PFSK-1 (cell line): Measurements from ENCODE around the gene PRRT2.

Source experiments
- FOXP2 ChIP-seq: optimal IDR thresholded peaks from 2 replicates; pipeline ENCODE3; 2011; ENCODE audit warnings: borderline replicate concordance, control low read depth, inconsistent platforms; ENCODE audit not compliant: insufficient read depth; ENCODE audit errors: extremely low read length, extremely low read depth
- POLR2AphosphoS5 ChIP-seq: IDR thresholded peaks from 2 replicates; pipeline ENCODE4 v1.6.1; 2012; ENCODE audit warnings: low read depth, mild to moderate bottlenecking, control low read depth, low read length, moderate library complexity
- REST ChIP-seq, 2 experiments: IDR thresholded peaks; 2 replicates each; pipeline versions ENCODE4 v1.6.1 to v1.8.0; 2011 to 2012; ENCODE audit warnings: low read depth in 2 of 2, low read length in 2 of 2, control low read depth in 1 of 2, inconsistent platforms in 1 of 2, mild to moderate bottlenecking in 1 of 2, moderate library complexity in 1 of 2; ENCODE audit not compliant: insufficient read depth in 1 of 2
- SIN3A ChIP-seq: IDR thresholded peaks from 2 replicates; pipeline ENCODE4 v1.6.1; 2012; ENCODE audit warnings: mild to moderate bottlenecking, low read length, moderate library complexity, borderline replicate concordance; ENCODE audit not compliant: insufficient read depth
- TAF1 ChIP-seq: IDR thresholded peaks from 2 replicates; pipeline ENCODE4 v1.6.1; 2012; ENCODE audit warnings: low read length, control low read depth, borderline replicate concordance; ENCODE audit not compliant: insufficient read depth

- TF ChIP-seq SIN3A (no peak), POLR2AphosphoS5 (no peak), REST (IDR thresholded peaks at IDR 0.05; ENCODE audit: insufficient read depth in 1 of 2, low read depth in 2 of 2, low read length in 2 of 2) (no peak), TAF1 (no peak), FOXP2 (no peak)
These were observed 44.9 kb upstream of the PRRT2 start for GRCh38 chr16:29767062-29767461.
